ENCODE data around the gene NLRC5.

DNA sequence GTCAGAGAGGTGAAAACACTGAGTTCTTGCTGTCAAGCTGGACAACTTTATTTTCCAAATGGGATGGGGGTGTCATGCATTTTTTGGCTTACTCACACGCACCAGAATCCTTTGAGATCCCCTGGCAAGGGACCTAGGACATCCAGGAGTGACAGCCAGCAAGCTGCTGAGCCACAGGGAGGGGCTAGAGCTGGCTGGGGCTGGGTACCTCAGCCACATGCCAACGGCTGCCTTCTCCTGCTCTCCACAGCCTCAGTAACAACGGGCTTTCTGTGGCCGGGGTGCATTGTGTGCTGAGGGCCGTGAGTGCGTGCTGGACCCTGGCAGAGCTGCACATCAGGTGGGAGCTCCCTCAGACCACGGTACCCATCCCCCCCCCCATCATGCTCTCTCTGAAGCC, 47.6 kb downstream of the NLRC5 start:
- TF ChIP-seq EZH2 (IDR thresholded peaks at IDR 0.05; ENCODE audit: low read length, unreplicated experiment) = no peak
- TF ChIP-seq, protein P1, sequence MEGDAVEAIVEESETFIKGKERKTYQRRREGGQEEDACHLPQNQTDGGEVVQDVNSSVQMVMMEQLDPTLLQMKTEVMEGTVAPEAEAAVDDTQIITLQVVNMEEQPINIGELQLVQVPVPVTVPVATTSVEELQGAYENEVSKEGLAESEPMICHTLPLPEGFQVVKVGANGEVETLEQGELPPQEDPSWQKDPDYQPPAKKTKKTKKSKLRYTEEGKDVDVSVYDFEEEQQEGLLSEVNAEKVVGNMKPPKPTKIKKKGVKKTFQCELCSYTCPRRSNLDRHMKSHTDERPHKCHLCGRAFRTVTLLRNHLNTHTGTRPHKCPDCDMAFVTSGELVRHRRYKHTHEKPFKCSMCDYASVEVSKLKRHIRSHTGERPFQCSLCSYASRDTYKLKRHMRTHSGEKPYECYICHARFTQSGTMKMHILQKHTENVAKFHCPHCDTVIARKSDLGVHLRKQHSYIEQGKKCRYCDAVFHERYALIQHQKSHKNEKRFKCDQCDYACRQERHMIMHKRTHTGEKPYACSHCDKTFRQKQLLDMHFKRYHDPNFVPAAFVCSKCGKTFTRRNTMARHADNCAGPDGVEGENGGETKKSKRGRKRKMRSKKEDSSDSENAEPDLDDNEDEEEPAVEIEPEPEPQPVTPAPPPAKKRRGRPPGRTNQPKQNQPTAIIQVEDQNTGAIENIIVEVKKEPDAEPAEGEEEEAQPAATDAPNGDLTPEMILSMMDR (conservative IDR thresholded peaks at IDR 0.05; ENCODE audit: low read depth, low read length) = no peak
